Endothelial cell of umbilical vein (primary cell): ENCODE results near the gene CUEDC1. TPM values are rescaled to one million over a fixed set of nuclear protein-coding genes. Genes with fewer than 3 reads are reported as not detected.

ENCODE experiments used
- BruUV-seq: library from RNA; stranded (reverse); fragments of 400-500 nt; replicated peaks from 2 replicates; lab custom pipeline; 2021; lab: Mats Ljungman, UMichigan
- CTCF ChIA-PET: fragments of 300-600, 350-600 bp; sonication (Branson Sonifier 250); formaldehyde crosslinking; loops from one replicate; lab custom pipeline; 2021; ENCODE audit warnings: antibody characterized with exemption, inconsistent platforms; lab: Charles Lee
- POLR2A ChIA-PET: fragments of 300-600, 350-600 bp; sonication (Branson Sonifier 250); formaldehyde crosslinking; loops from one replicate; lab custom pipeline; 2021; ENCODE audit warnings: antibody characterized with exemption, inconsistent platforms; lab: Charles Lee
- DNase-seq: peaks from one replicate; pipeline ENCODE4 v3.0.0-alpha.2; 2011; ENCODE audit warnings: low read depth, low spot score
- FAIRE-seq: peaks from 2 replicates; lab custom pipeline; 2011; peaks lifted over from hg19 to GRCh38; lab: Jason Lieb, UNC
- H2AFZ ChIP-seq: 2 replicates; pipeline ENCODE4 v1.6.0; 2012; ENCODE audit warnings: low read depth, low read length, control low read depth, inconsistent platforms
- H3K27ac ChIP-seq: 2 replicates; pipeline ENCODE4 v1.5.1; 2011; ENCODE audit warnings: low read depth, mild to moderate bottlenecking, control low read depth, low read length, moderate library complexity; ENCODE audit not compliant: insufficient read depth
- H3K27me3 ChIP-seq, 2 experiments: 2 replicates each; pipeline versions ENCODE4 v1.6.0 to v1.6.1; 2011; ENCODE audit warnings: low read length in 2 of 2, mixed read lengths in 1 of 2; ENCODE audit not compliant: control insufficient read depth in 2 of 2, insufficient read depth in 2 of 2
- H3K36me3 ChIP-seq, 2 experiments: 2 replicates in 1 of 2; 3 replicates in 1 of 2; pipeline ENCODE4 v1.5.1; 2011; ENCODE audit warnings: low read length in 2 of 2, mild to moderate bottlenecking in 1 of 2, moderate library complexity in 1 of 2; ENCODE audit not compliant: control insufficient read depth in 2 of 2, insufficient read depth in 2 of 2; ENCODE audit errors: extremely low read depth in 1 of 2
- H3K4me1 ChIP-seq: 3 replicates; pipeline ENCODE4 v1.5.1; 2011; ENCODE audit warnings: mild to moderate bottlenecking, low read length; ENCODE audit not compliant: control insufficient read depth, insufficient read depth; ENCODE audit errors: extremely low read depth
- H3K4me2 ChIP-seq: 2 replicates; pipeline ENCODE4 v1.6.1; 2011; ENCODE audit warnings: low read length, control low read depth, mixed read lengths; ENCODE audit not compliant: insufficient read depth
- H3K4me3 ChIP-seq, 3 experiments: fragments of 200-600 bp in 1 of 3; sonication (generic), shearing (Covaris generic) in 1 of 3; replicated peaks in 1 of 3; 2 replicates each; pipeline ENCODE4 v1.5.1; 2011 to 2016; ENCODE audit warnings: control low read depth in 3 of 3, low read length in 3 of 3, mild to moderate bottlenecking in 2 of 3, inconsistent platforms in 1 of 3, low read depth in 1 of 3, moderate library complexity in 1 of 3; ENCODE audit not compliant: insufficient read depth in 1 of 3
- H3K79me2 ChIP-seq: 2 replicates; pipeline ENCODE4 v1.6.0; 2012; ENCODE audit warnings: low read length, inconsistent platforms; ENCODE audit not compliant: control insufficient read depth, insufficient read depth
- H3K9ac ChIP-seq: replicated peaks from 2 replicates; pipeline ENCODE3; 2011; ENCODE audit warnings: low read length, control low read depth; ENCODE audit not compliant: insufficient read depth; ENCODE audit errors: extremely low read depth
- H3K9me1 ChIP-seq: replicated peaks from 3 replicates; pipeline ENCODE4 v1.6.0; 2011; ENCODE audit warnings: mild to moderate bottlenecking, low read length; ENCODE audit not compliant: control insufficient read depth, insufficient read depth; ENCODE audit errors: extremely low read depth
- H3K9me3 ChIP-seq: replicated peaks from 2 replicates; pipeline ENCODE4 v1.5.1; 2012; ENCODE audit warnings: low read length, inconsistent platforms; ENCODE audit not compliant: control insufficient read depth, insufficient read depth
- H4K20me1 ChIP-seq: replicated peaks from 2 replicates; pipeline ENCODE3; 2011; ENCODE audit warnings: mild to moderate bottlenecking, low read length; ENCODE audit not compliant: control insufficient read depth, insufficient read depth; ENCODE audit errors: extremely low read depth
- EZH2 ChIP-seq: IDR thresholded peaks from 2 replicates; pipeline ENCODE4 v1.6.1; 2012; ENCODE audit warnings: borderline replicate concordance, low read depth, mild to moderate bottlenecking, moderate library complexity, low read length, inconsistent platforms; ENCODE audit not compliant: severe bottlenecking
- FOS ChIP-seq: IDR thresholded peaks from 2 replicates; pipeline ENCODE4 v1.6.1; 2011; ENCODE audit warnings: mild to moderate bottlenecking, low read length, moderate library complexity, borderline replicate concordance; ENCODE audit not compliant: insufficient read depth
- GATA2 ChIP-seq: IDR thresholded peaks from 2 replicates; pipeline ENCODE4 v1.7.0; 2011; ENCODE audit warnings: low read depth, mild to moderate bottlenecking, moderate library complexity, mixed read lengths, low read length; ENCODE audit not compliant: insufficient read length, insufficient read depth
- JUN ChIP-seq: IDR thresholded peaks from 2 replicates; pipeline ENCODE4 v1.6.1; 2011; ENCODE audit warnings: borderline replicate concordance, low read depth; ENCODE audit not compliant: insufficient read length, insufficient read depth
- POLR2A ChIP-seq: IDR thresholded peaks from 2 replicates; pipeline ENCODE4 v1.6.1; 2012; ENCODE audit warnings: low read depth, mild to moderate bottlenecking, control low read depth, low read length
- POLR2AphosphoS5 ChIP-seq: IDR thresholded peaks from 2 replicates; pipeline ENCODE4 v1.6.1; 2012; ENCODE audit warnings: low read depth, mild to moderate bottlenecking, control low read depth, low read length, moderate library complexity; ENCODE audit not compliant: insufficient read depth
- dilution Hi-C: fragments of 300-500 bp; cut with MboI; formaldehyde crosslinking; loops from one replicate; pipeline ENCODE4 v1.15.0; 2019; ENCODE audit warnings: low sequenced_read_pairs; ENCODE audit not compliant: extremely low pct_ligation_motif_present
- intact Hi-C: fragments of 100-400 bp; cut with micrococcal nuclease; formaldehyde crosslinking; loops from one replicate; pipeline ENCODE4 v1.10.0; 2022
- polyA plus RNA-seq, 4 experiments: library from polyadenylated mRNA; depleted of rRNA in 3 of 4; stranded (reverse) in 3 of 4; unstranded in 1 of 4; fragments of >200 nt; gene quantifications; 2 replicates each; pipeline versions ENCODE4 v1.2.1 to v1.2.3, GENCODE V29; 2011 to 2012; ENCODE audit warnings: missing spikeins in 1 of 4
- total RNA-seq: library from RNA; stranded (reverse); gene quantifications from 2 replicates; pipeline ENCODE4 v1.2.3, GENCODE V29; 2021
- TF ChIP-seq, protein P1 (sequence below), 2 donors: IDR thresholded peaks; 1 replicate in 1 of 2; 2 replicates in 1 of 2; pipeline ENCODE4 v1.5.1; 2011; ENCODE audit warnings: low read length in 2 of 2, mild to moderate bottlenecking in 2 of 2, moderate library complexity in 2 of 2, control low read depth in 1 of 2, inconsistent platforms in 1 of 2, low read depth in 1 of 2; ENCODE audit not compliant: insufficient read depth in 1 of 2; ENCODE audit errors: extremely low read depth in 1 of 2
- TF ChIP-seq, protein P2 (sequence below): IDR thresholded peaks from 2 replicates; pipeline ENCODE4 v1.6.1; 2011; ENCODE audit not compliant: insufficient read depth, insufficient read length

The CUEDC1 gene
- total and polyA plus RNA-seq, 2 donors (not counting 3 experiments of a cell fraction or from before 2014, with no cell fraction given), result 15.8 to 27.7 TPM

- H3K4me3 ChIP-seq, result no peak overlapping the region
- no peaks in the 10 kb centered on the region for H4K20me1 ChIP-seq
- H3K27ac ChIP-seq, result no peak overlapping the region
- peaks cover 5 to 9% of the 10 kb centered on the region in 2 experiments for H3K27me3 ChIP-seq
- no peak overlapping the region for H2AFZ ChIP-seq
- H3K9ac ChIP-seq, result no peak overlapping the region
- H3K4me1 ChIP-seq, result no peaks in the 10 kb centered on the region
- no peaks in the 10 kb centered on the region for H3K36me3 ChIP-seq
- no peaks in the 10 kb centered on the region for H3K9me3 ChIP-seq
- no peaks in the 10 kb centered on the region for H3K9me1 ChIP-seq
- CTCF ChIA-PET, result interaction anchor here (1.2 to 4.2 kb wide), 3 partner anchors 10 to 16 kb away, joined by 3 to 32 read pairs (median 4); no protein-coding TSS in a partner anchor
- no TSS peak for BruUV-seq
- POLR2A ChIA-PET, result no interaction called here
- H3K4me2 ChIP-seq, result no peak overlapping the region
- dilution Hi-C loops, result no loop called here
- DNase-seq (no peak), FAIRE-seq (no peak)
- intact Hi-C loops, result no loop called here
- H3K79me2 ChIP-seq, result no peaks in the 10 kb centered on the region
- TF ChIP-seq GATA2 (no peak), JUN (no peak), EZH2 (no peak), FOS (no peak), POLR2AphosphoS5 (no peak), POLR2A (no peak)
- TF ChIP-seq, protein P1, sequence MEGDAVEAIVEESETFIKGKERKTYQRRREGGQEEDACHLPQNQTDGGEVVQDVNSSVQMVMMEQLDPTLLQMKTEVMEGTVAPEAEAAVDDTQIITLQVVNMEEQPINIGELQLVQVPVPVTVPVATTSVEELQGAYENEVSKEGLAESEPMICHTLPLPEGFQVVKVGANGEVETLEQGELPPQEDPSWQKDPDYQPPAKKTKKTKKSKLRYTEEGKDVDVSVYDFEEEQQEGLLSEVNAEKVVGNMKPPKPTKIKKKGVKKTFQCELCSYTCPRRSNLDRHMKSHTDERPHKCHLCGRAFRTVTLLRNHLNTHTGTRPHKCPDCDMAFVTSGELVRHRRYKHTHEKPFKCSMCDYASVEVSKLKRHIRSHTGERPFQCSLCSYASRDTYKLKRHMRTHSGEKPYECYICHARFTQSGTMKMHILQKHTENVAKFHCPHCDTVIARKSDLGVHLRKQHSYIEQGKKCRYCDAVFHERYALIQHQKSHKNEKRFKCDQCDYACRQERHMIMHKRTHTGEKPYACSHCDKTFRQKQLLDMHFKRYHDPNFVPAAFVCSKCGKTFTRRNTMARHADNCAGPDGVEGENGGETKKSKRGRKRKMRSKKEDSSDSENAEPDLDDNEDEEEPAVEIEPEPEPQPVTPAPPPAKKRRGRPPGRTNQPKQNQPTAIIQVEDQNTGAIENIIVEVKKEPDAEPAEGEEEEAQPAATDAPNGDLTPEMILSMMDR (IDR thresholded peaks at IDR 0.05; ENCODE audit: extremely low read depth in 1 of 2, insufficient read depth in 1 of 2, low read depth in 1 of 2, low read length in 2 of 2), result no peak
- TF ChIP-seq, protein P2, sequence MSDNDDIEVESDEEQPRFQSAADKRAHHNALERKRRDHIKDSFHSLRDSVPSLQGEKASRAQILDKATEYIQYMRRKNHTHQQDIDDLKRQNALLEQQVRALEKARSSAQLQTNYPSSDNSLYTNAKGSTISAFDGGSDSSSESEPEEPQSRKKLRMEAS, result no peak
Observed at GRCh38 chr17:57817299-57817698, 137.9 kb downstream of the CUEDC1 start.
